Head of caudate nucleus (tissue), 42 donors: Measurements from ENCODE around the gene WDR6.

Experiments used
- DNase-seq, 42 donors: peaks; one replicate each; pipeline versions ENCODE4 v3.0.0 to v3.0.0-alpha.2; 2020 to 2021; ENCODE audit warnings: mixed read lengths in 7 of 42
- intact Hi-C: fragments of 100-400 bp; cut with DNase I; formaldehyde crosslinking; loops from one replicate; pipeline ENCODE4 v1.15.0; 2022

Gene WDR6

DNA sequence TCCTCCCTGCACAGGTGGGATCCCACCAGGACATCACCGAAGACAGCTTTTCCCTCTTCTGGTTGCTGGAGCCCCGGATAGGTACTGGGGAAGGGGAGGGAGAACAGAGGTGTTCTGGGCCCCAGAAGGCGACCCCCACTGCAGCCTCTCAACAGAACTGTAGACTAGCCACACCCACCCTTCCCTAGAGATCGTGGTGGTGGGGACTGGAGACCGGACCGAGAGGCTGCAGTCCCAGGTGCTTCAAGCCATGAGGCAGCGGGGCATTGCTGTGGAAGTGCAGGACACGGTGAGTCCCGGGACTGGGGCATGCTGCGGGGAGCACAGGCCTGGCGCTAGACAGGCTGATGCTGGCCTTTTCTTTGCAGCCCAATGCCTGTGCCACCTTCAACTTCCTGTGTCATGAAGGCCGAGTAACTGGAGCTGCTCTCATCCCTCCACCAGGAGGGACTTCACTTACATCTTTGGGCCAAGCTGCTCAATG lies 15.5 kb downstream of the WDR6 start:
- intact Hi-C loops, result loop anchor here (5.0 to 10.0 kb wide), 3 partner anchors 35 to 392 kb away; partner anchors contain the start of genes QRICH1, RHOA and TCTA
- peak in 1 of 42 donors; percentile 31 for DNase-seq

DNA sequence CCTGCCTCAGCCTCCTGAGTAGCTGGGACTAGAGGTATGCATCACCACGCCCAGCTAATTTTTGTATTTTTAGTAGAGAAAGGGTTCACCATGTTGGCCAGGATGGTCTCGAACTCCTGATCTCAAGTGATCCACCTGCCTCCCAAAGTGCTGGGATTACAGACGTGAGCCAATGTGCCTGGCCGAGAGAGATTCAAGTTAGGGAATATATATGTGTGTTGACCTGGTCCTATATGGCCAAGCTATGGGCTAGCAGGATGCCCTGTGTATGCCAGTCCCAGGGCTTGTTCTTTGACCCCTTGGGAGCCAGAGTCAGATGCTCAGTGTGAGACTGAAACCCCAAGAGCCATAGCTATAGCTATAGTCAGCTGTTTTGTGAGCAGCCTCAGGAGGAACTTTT lies 16.6 kb downstream of the WDR6 start:
- no peak for DNase-seq
- intact Hi-C loops, result loop anchor here (5.0 to 10.0 kb wide), 3 partner anchors 36 to 391 kb away; partner anchors contain the start of genes QRICH1, RHOA and TCTA

DNA sequence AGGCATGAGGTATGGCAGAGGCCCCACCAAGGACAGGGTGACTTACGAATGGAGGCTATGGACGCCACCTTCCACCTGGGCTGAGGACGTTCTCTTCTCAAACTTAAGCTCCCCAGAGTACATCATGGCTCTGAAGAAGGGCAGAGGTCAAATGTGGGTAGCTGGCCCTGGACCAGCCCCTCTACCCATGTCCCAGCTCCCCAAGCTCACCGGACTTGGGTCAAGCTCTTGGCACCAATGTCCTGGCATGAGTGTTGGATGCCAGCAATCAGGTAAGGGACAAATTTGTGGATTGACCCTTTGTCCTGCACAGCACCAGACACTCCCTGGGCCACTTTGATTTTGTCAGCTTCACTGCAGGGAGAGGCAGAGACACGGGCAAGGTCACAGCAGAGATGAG lies 17.3 kb downstream of the WDR6 start:
- intact Hi-C loops, result loop anchor here (5.0 to 10.0 kb wide), 3 partner anchors 37 to 390 kb away; partner anchors contain the start of genes QRICH1, RHOA and TCTA
- DNase-seq, result no peak

DNA sequence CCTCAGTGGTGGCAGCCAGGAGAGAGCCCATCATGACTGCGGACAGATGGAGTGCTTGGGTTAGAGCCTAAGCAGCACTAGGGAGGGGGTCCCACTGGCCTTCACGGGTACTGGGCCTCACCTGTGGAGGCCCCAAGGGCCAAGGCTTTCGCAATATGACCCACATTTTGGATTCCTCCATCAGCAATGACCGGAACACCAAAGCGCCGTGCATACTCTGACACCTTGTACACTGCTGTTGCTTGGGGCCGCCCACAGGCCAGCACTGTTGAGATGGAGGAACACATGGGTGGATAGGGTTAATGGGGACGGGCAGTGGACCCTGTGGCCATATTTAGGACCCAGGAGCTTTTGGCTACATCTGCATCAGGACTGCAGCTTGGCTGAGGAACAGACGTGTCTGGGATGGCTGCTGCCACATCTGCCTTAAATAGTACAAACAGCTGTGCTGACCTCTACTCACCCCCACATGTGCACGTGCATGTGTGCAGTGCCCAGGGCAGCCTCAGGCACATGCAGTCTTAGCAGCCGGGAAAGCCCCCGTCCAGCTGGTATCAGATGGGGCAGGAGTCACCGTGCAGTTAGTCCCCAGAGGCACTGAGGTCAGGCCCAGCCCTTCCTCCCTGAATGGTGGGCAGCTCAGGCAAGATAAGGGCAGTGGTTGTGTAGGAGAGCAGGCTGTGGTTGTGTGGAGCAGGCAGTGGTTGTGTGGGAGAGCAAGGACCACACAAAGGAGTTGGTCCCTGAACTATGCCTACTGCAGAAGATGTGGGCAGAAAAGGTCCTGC lies 18.0 kb downstream of the WDR6 start:
- no peak for DNase-seq
- intact Hi-C loops, result loop anchor here (10.0 kb wide), 2 partner anchors 70 to 390 kb away; partner anchors contain the start of genes QRICH1, RHOA and TCTA

DNA sequence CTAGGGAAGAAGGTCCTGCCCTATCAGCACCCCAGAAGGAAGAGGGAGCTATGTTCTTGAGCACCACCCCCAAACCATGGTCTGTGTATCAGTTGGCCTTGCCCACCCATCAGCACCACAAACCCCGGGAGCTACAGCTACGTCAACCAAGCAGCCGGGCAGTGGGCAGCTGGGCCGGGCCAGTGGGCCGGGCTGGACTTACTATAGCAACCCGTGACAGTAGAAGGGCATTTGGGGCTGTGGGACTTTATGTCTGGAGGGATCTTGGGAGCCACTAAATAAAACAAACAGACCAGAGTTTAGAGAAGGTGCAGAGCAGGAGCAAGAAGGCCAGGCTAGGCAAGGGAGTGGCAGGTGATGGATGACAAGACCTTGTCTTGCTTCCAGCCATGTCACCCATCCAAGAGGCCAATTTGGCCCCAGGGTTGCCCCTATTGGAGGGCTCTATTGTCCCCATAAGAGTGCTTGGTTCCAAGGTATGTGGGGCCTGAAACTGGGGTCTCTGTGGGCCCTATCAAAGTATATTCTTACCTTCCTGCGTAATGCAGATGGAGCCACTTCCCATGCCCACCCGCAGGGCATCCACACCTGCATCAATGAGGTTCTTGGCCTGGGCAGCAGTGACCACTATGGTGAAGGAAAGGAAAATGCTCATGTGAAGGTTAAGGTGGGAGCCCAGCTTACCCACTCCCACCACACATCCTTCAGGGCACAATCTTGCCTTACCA lies 18.8 kb downstream of the WDR6 start:
- DNase-seq, result no peak
- intact Hi-C loops, result loop anchor here (10.0 kb wide), 2 partner anchors 69 to 389 kb away; partner anchors contain the start of genes QRICH1, RHOA and TCTA

DNA sequence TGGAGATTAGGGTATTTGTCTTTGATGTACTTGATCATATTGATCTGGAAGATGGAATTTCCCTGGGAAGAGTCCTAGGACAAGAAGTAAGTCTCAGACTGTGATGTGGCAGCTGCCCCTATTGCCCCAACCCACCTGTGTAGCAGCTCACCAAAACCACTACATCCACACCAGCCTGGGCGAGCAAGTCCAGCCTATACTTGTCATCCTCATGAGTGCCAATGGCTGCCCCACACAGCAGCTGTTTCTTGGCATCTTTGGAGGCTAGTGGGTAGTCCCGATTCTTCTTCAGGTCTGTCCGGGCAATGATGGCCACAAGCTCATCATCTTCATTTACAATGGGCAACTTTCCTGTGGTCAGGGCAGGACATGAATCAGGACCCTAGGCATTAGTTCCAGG lies 19.3 kb downstream of the WDR6 start:
- no peak for DNase-seq
- intact Hi-C loops, result loop anchor here (10.0 kb wide), 2 partner anchors 68 to 388 kb away; partner anchors contain the start of genes QRICH1, RHOA and TCTA

DNA sequence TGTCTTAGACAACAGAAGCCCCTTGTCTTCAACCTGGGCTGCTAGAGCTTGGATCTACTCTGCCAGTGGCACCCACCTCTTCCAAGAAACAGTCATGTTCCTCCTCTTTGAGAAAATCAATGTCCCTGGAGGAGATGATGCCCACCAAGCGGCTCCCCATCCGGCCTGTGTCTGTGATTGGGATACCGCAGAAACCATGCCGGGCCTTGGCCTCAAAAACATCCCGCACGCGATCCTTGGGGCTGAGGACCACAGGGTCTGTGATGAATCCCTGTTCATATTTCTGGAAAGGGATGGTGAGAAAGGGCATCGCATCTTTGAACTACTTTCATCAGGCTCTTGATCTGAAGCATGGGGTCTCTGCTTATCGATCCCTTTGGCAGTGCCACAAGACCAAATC lies 20.4 kb downstream of the WDR6 start:
- intact Hi-C loops, result loop anchor here (10.0 kb wide), 2 partner anchors 67 to 387 kb away; partner anchors contain the start of genes QRICH1, RHOA and TCTA
- DNase-seq, result no peak

DNA sequence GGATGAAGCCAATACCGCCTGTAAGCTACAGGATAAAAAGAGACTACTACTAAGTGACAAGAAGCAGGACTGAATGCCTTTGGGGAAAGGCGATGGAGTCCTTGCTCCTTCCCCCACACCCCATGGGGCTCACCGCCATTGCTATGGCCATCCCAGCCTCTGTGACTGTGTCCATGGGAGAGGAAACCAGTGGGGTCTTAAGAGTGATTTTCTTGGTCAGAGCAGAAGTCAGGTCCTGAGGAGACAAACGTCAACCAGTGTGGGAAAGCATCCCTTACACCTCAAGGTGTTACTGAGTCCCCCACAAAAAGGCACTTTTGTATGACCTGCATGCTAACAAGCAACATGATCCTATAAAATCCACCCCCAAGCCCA lies 21.1 kb downstream of the WDR6 start:
- DNase-seq, result no peak
- intact Hi-C loops, result loop anchor here (10.0 kb wide), 2 partner anchors 67 to 387 kb away; partner anchors contain the start of genes QRICH1, RHOA and TCTA

DNA sequence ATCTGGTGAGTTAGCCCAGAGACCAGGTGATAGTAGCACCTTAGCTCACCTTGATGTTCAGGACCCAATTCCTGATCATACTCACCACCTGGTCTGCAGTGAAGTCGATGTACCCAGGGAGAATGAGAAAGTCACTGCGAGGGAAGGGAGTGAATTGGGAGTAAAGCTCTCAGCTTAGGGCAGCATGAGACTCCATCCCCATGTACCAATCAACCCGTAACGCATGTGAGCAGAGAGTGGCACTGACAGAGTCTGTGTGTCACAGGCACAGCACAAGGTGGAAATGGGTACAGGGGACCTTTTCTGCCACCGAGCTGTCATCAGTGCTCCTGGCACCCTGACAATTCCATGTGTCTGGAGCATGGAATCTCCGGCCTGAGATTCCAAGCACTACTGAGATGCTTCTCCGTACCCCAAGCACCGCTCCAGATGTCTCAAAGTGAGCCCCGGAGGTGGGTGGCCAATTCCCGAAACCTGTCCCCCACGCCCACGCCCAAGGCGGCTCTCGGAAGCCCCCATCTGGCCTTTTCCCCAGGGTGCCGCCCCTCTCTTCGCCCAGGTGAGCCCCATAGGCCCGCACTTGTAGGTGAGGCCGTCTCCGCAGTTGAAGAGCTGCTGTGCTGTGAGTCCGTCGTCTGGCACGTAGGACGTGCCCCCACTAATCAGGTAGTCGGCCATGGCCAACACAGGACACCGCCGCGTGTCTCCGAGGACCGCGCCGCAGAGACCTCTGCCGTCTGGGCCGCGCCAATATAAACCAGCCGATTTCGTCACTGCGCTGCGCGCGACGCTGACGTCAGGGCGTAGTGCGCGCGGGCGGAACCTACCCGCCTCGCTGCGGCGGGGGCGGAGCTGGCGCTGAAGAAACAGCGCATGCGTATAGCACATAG lies 21.7 kb downstream of the WDR6 start, which contains the start of gene IMPDH2:
Gene IMPDH2 (minus strand): TSS at position 726 of the 890 bp plus-strand sequence. CDS start 48 bp downstream, at position 678.
- intact Hi-C loops, result loop anchor here (10.0 kb wide), 2 partner anchors 66 to 386 kb away; partner anchors contain the start of genes QRICH1, RHOA and TCTA
- peak; percentile 91 to 98 (median 96) for DNase-seq

DNA sequence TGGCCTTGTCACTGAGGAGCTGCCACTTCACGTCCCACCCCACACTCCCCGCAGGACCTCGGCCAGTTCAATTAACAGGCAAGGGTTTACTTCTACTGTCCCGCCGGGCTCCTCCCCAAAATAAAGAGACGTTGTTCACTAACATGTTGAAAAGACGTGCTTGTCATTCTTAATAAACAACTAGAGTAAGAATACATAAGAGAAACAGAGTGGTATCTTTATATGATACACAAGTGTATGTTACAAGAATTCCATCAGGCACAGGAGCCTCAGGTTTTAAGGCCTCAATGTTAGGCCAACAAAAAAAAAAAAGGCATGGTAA lies 22.3 kb downstream of the WDR6 start:
- DNase-seq, result no peak
- intact Hi-C loops, result loop anchor here (10.0 kb wide), 2 partner anchors 65 to 385 kb away; partner anchors contain the start of genes QRICH1, RHOA and TCTA

DNA sequence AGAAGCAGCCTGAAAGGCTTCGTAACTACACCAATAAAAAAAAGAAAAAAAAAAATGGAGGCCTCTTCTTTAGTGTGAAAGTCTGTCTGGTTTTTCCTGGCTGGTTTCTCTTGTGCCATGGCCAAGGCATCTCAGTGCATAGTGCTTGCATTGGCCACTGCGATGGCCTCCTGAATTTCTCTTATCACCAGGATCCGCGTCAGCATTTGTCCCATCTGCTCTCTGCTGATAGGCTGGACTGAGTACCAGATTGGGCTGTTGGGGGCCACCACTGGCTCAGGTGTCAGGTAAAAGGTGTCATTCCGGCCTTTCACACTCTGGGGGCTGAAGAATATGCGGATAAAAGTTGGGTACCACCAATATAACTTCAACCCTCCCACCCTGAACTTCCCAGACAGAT lies 23.1 kb downstream of the WDR6 start:
- intact Hi-C loops, result no loop called here
- DNase-seq, result no peak

DNA sequence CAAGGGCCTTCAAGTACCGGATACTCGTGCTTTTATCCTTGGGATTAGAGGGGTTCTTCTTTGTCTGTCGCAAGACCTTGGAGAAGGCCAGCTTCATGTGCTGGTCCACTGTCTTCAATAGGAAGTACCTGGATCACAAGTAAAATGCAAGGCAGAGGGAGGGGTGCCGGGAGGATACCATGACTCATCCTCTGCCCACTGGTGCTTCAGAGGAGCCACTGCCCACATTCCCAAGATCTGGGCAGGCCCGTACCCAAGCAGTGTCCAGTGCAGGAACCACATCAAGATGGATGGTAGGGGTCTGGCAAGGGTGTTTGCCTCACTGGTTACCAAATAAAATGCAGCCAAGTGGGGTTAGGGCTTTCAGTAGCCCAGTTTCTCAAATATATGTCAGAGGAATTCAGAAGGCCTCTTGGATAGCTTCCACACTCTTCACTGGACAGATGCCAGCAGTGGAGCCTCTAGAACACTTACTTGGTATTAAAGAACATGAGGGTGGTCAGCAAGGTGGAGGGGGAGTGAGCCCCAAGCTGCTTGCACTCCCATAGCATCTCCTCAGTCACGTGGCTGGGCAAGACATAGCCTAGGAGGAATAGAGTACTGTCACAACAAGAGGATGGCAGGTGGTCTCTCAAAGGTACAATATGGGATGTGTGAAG lies 25.6 kb downstream of the WDR6 start:
- intact Hi-C loops, result no loop called here

DNA sequence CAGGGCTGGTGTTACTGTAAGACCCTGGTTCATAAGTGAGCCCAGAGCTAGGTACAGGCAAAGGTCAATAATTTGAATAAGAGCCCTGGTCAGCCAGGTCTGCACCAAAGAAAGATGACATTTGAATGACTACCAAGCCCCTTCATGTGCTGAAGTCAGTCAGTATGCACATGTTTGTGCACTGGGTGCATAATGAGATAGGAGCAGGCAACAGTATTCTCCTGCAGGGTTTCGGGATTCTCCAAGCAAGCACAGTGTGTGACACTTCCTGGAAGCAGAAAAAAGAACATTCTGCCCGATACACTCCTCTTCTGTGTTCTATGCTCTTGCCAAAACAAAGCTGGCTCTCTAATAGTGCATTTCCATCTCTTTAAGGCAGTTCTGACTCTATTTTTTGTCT lies 27.5 kb downstream of the WDR6 start:
- DNase-seq, result no peak
- intact Hi-C loops, result no loop called here

More for the DNA sequence above, 25.6 kb downstream of the WDR6 start:
- no peak for DNase-seq

DNA sequence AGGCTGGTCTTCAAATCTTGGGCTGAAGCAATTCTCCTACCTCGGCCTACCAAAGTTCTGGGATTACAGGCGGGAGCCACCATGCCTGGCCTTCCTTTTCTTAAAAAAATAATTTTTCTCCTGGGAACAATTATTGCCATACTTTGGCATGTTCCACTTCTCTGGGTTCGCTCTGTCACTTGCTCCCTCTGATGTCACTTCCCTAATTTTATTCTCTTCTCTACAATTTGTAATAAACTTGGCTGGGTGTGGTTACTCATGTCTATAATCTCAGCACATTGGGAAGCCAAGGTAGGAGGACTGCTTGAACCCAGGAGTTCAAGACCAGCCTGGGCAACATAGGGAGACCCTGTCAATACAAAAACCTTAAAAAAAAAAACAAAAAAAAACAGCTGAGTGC lies 28.1 kb downstream of the WDR6 start:
- intact Hi-C loops, result no loop called here
- DNase-seq, result no peak

DNA sequence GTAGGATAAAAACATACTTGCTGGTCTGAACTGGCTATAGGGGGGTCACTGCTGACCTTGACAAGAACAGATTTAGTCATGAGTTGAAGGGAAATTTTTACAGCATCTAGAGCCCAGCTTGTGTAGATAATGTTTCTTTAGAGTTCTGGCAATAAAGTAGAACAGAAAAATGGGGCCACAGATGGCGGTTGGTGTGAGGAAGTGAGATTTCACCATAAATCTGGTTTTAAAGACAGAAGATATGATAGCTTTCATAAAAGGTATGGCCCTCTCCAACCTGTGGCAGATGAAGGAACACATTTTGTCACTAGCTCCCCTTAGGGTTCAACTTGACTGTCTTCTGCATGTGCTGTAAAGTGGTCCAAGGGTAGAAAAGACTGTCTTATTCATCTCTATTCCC lies 46.4 kb downstream of the WDR6 start:
- intact Hi-C loops, result no loop called here
- no peak for DNase-seq

DNA sequence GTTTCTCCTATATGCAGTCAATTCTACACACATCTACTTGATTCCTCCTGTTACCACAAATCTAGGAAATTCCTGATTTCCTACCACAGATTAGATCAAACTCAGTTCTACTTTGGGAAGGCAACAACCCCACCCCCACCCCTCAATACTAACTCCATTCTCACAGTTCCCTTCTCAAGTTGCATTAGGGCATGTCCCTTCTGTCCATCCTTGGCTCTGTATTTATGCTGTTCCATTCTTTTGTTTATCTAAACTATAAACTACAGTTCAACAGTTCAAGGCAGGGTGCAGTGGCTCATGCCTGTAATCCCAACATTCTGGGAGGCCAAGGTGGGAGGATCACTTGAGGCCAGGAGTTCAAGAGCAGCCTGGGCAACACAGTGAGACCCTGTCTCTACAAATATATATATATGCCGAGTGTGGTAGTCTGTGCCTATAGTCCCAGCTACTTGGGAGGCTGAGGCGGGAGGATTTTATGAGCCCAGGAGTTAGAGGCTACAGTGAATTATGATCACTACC lies 47.2 kb downstream of the WDR6 start:
- no peak for DNase-seq
- intact Hi-C loops, result no loop called here

DNA sequence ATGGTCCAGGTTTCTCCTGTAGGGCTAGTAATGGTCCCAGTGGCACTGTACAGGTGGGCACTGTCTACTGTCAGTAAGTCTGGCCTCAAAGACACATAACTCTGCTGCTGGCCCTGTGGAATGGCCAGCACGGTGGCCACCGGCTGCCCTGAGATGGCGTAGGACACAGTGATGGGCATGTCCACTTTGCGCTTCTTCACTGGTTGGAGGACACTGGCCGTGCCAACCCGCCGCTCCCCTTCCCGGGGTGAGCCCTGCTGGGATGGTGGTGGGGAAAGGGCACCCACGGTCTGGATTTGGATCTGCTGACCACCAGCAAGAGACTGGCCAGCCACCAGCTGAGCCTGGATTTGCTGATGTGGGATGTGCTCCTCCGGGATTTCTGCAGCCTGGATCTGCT lies 50.1 kb downstream of the WDR6 start:
- intact Hi-C loops, result no loop called here

DNA sequence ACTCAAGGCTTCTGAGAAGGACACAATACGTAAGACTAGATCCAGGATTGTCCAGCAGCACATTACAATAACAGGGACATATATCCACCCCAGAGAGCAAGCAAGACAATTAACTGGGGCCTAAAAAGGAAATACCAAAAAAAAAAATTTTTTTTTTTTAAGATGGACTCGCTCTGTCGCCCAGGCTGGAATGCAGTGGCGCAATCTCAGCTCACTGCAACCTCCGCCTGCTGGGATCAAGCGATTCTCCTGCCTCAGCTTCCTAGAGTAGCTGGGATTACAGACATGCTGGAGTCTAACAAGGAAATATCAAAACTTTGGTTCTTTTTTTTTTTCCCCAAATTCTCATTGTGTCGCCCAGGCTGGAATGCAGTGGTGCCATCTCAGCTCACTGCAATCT lies 50.8 kb downstream of the WDR6 start:
- no peak for DNase-seq
- intact Hi-C loops, result no loop called here

More for the DNA sequence above, 50.1 kb downstream of the WDR6 start:
- DNase-seq, result no peak
